WERI-Rb-1 (cell line): ENCODE results near the gene S100A12.

ENCODE experiments used
- DNase-seq: peaks from one replicate; pipeline ENCODE4 v3.0.0-alpha.2; 2020
- H3K27ac ChIP-seq: fragments of 250-450 bp; sonication (Bioruptor Pico); 2 replicates; pipeline ENCODE4 v1.5.1; 2020; ENCODE audit warnings: mild to moderate bottlenecking, moderate library complexity
- H3K27me3 ChIP-seq: fragments of 250-450 bp; sonication (Bioruptor Pico); 2 replicates; pipeline ENCODE4 v1.5.1; 2021; ENCODE audit warnings: mild to moderate bottlenecking, low read depth, moderate library complexity; ENCODE audit not compliant: insufficient read depth, severe bottlenecking
- H3K36me3 ChIP-seq: fragments of 250-450 bp; sonication (Bioruptor Pico); 2 replicates; pipeline ENCODE4 v1.5.1; 2020; ENCODE audit warnings: mild to moderate bottlenecking, moderate library complexity
- H3K4me3 ChIP-seq: 2 replicates; pipeline ENCODE4 v1.5.1; 2011; ENCODE audit warnings: low read depth, mild to moderate bottlenecking, control low read depth, low read length
- H3K9me3 ChIP-seq: fragments of 250-450 bp; sonication (Bioruptor Pico); 2 replicates; pipeline ENCODE4 v1.5.1; 2021; ENCODE audit warnings: mild to moderate bottlenecking, moderate library complexity; ENCODE audit not compliant: severe bottlenecking
- TF ChIP-seq, protein P1 (sequence below): IDR thresholded peaks from 2 replicates; pipeline ENCODE4 v1.5.1; 2011; ENCODE audit warnings: low read depth, mild to moderate bottlenecking, control low read depth, inconsistent platforms, low read length

The S100A12 gene

DNA sequence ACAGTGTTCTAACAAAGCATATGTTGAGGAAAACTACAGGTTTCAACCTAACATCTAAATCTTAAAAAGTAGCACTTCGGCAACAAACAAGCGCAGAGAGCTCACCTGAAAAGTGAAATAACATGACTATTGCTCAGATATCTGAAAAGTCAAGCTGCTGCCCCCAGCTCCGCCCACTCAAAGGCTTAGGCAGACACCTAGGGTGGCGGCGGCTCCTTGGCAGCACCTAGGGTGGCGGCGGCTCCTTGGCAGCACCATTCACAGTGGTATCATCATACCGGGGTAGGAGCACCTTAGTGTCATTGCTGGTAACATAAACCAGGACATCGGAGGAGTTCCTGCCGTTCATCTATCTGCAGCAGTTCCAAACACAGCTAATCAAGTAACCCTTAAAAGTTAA lies 4.2 kb upstream of the S100A12 start:
- H3K9me3 ChIP-seq, result peaks cover 50% of the 10 kb centered on the region
- H3K27ac ChIP-seq, result no peak overlapping the region
- no peaks in the 10 kb centered on the region for H3K36me3 ChIP-seq
- peaks cover 100% of the 10 kb centered on the region for H3K27me3 ChIP-seq
- H3K4me3 ChIP-seq, result no peak overlapping the region
- no peak for DNase-seq
- TF ChIP-seq, protein P1, sequence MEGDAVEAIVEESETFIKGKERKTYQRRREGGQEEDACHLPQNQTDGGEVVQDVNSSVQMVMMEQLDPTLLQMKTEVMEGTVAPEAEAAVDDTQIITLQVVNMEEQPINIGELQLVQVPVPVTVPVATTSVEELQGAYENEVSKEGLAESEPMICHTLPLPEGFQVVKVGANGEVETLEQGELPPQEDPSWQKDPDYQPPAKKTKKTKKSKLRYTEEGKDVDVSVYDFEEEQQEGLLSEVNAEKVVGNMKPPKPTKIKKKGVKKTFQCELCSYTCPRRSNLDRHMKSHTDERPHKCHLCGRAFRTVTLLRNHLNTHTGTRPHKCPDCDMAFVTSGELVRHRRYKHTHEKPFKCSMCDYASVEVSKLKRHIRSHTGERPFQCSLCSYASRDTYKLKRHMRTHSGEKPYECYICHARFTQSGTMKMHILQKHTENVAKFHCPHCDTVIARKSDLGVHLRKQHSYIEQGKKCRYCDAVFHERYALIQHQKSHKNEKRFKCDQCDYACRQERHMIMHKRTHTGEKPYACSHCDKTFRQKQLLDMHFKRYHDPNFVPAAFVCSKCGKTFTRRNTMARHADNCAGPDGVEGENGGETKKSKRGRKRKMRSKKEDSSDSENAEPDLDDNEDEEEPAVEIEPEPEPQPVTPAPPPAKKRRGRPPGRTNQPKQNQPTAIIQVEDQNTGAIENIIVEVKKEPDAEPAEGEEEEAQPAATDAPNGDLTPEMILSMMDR, result no peak

DNA sequence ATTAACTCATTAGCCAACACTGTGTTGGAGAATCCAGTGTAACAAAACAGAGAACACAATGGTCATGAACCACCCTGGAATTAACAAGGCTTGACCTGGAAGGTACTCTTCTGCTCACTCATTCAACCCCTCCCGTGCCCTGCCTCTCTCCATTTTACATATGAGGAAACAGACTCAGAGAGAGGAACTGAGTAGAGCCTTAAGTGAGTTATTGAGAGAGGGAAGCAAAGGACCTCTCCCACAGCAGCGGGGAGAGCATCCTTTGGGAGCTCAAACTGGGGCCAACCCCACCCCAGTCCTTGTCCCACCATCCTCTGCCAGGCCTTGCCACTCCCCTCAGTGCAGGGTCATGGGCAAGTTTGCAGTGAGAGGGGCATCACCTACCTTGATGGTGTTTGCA lies 1.4 kb downstream of the S100A12 start:
- DNase-seq, result no peak
- peaks cover 26% of the 10 kb centered on the region for H3K9me3 ChIP-seq
- peaks cover 100% of the 10 kb centered on the region for H3K27me3 ChIP-seq
- TF ChIP-seq, protein P1, result no peak
- no peak overlapping the region for H3K4me3 ChIP-seq
- H3K36me3 ChIP-seq, result no peaks in the 10 kb centered on the region
- no peak overlapping the region for H3K27ac ChIP-seq

DNA sequence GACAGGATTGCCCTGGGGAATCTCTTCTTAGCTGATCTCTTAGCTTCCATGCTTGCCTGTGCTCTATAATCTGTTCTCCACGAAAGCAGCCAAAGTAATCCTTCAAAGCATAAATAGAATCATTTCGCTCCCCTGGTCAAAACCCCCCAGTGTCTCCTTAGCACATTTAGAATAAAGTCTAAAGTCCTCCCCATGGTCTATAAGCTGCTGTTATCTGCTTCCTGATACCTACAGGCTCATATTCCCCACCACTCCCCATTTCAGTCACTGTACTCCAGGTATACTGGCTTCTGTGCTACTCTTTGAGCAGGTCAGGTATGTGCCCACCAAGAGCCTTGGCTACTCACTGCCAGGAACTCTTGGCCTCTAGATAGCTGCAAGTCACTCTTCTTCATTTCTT lies 2.9 kb downstream of the S100A12 start:
- Histone ChIP-seq H3K4me3 (no peak overlapping the region), H3K9me3 (peaks cover 26% of the 10 kb centered on the region), H3K36me3 (no peaks in the 10 kb centered on the region), H3K27me3 (peaks cover 100% of the 10 kb centered on the region), H3K27ac (no peak overlapping the region)
- TF ChIP-seq, protein P1, result no peak
- DNase-seq, result no peak

DNA sequence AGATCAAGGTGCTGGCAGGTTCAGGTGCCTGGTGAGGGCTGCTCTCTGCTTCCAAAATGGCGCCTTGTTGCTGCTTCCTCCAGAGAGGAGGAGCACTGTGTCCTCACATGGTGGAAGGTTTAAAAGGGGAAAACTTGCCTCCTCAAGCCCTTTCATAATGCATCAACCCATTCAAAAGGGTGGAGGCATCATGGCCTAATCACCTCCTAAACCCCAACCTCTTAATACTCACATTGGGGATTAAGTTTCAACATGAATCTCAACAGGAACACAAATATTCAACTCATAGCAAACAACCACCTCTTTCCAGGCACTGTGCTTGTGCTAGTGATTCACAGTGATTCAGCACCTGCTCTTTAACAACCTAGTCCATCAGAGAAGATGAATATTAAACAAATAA lies 4.2 kb downstream of the S100A12 start:
- Histone ChIP-seq H3K9me3 (peaks cover 22% of the 10 kb centered on the region), H3K27ac (no peak overlapping the region), H3K4me3 (no peak overlapping the region), H3K27me3 (peaks cover 98% of the 10 kb centered on the region), H3K36me3 (no peaks in the 10 kb centered on the region)
- TF ChIP-seq, protein P1, result no peak
- DNase-seq, result no peak

DNA sequence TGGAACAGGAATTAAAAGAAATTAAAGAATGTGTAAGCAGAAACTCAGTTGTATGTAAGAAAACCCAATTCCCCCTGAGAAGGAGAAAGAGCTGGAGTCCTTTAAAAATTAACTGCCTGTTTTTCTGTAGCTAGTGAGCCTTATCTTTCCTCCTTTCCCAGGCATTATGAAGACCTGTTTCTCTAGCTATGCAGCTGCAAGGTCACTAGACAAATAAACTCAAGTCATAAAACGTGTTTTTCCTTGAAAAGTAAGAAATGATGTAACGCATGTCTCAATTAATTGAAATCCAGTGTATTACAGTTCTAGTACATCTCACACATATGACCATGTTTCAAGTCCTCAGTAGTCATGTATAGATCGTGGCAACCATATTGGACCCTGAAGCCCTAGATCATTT lies 5.3 kb downstream of the S100A12 start:
- peaks cover 15% of the 10 kb centered on the region for H3K9me3 ChIP-seq
- DNase-seq, result no peak
- no peaks in the 10 kb centered on the region for H3K36me3 ChIP-seq
- TF ChIP-seq, protein P1, result no peak
- H3K4me3 ChIP-seq, result no peak overlapping the region
- H3K27ac ChIP-seq, result no peak overlapping the region
- peaks cover 98% of the 10 kb centered on the region for H3K27me3 ChIP-seq

DNA sequence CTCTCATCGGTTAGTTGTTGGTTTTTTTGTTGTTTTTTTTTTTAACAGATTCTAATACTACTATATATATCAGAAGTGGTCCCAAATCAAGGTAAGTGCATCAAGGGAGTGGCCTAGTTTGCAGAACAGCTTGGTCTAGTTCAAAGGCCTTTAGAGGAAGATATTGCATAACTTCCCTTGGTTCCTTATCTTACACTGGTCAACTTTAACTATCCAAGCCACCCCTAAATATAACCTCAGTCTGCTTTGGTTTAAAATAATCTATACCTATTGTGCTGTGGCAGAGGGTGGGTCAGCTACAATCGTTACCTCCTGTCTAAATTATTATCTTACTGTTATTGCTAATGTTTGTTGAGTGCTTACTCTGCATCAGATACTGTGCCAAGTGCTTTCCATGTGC lies 6.9 kb downstream of the S100A12 start:
- Histone ChIP-seq H3K27me3 (peaks cover 98% of the 10 kb centered on the region), H3K9me3 (peaks cover 9% of the 10 kb centered on the region), H3K27ac (no peak overlapping the region), H3K36me3 (no peaks in the 10 kb centered on the region), H3K4me3 (no peak overlapping the region)
- TF ChIP-seq, protein P1, result no peak
- DNase-seq, result no peak
